Measurements from ENCODE around the gene MPPE1.

DNA sequence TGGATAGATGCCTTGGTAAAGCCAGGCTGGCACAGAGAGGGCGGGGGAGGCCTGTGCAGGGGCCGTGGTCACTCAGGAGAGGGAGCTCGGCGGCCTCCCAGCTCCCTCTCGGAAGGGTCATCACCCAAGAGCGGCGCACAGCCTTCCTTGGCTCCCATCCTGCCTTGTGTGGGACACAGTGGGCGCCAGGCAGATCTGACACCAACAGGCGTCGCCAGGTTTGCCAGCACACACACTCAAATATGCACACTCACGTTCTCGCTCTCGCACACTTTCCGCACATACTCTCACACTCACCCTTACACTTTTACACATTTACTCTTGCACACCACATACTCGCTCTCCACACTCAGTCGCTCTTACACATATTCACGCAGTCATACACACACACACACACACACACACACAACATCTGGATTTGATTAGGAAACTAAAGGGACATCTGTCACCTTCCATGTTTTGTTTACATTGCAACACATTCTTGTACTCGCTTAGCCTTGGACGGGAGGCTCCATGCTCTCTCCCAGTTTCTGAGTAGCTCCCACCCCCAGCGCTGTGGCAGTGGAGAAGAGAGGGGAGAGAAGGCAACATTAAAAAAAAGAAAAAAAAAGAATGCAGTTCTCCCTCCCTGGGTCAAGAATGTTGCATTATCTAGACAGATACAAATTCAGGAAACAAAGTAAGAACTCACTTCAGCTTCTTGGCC, 46.4 kb downstream of the MPPE1 start:
- no peak for TF ChIP-seq CTCF (IDR thresholded peaks at IDR 0.05)
- no peak for TF ChIP-seq ZFX (IDR thresholded peaks at IDR 0.05; ENCODE audit: borderline replicate concordance)
